ENCODE results near the gene HDAC9. TPM values are rescaled to one million over a fixed set of nuclear protein-coding genes. Genes with fewer than 3 reads are reported as not detected.

The HDAC9 gene
- total RNA-seq, 1 donor from 2014 or later: 27.6 TPM

DNA sequence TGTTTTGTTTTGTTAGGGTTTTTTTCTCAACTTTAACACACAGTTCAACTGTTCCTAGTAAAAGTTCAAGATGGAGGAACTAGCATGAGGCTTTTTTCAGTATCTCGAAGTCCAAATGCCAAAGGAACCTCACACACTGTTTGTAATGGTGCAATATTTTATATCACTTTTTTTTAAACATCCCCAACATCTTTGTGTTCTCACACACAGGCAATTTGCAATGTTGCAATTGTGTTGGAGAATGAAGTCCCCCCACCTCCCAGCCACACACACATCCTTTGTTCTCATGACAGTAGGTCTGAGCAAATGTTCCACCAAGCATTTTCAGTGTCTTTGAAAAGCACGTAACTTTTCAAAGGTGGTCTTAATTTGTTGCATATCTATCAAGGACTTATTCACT is 501.0 kb downstream of the HDAC9 start:
- H2AFZ ChIP-seq (ENCODE audit: low read depth, low read length): no peak overlapping the region
- H3K36me3 Mint-ChIP-seq (ENCODE audit: low read depth, unreplicated experiment): no peaks in the 10 kb centered on the region

GRCh38 chr7:18997477-18998150 is 502.1 kb downstream of the HDAC9 start:
- no peak for FAIRE-seq

More for the DNA sequence above, 501.0 kb downstream of the HDAC9 start:
- peaks cover 8% of the 10 kb centered on the region for H3K4me1 ChIP-seq (ENCODE audit: insufficient read depth, low read length)
- H3K4me3 ChIP-seq (ENCODE audit: insufficient read depth, low read depth, low read length): no peak overlapping the region
- TF ChIP-seq CTCF (IDR thresholded peaks at IDR 0.05; ENCODE audit: insufficient read depth, low read depth, low read length) (no peak), EZH2 (IDR thresholded peaks at IDR 0.05; ENCODE audit: insufficient read depth, low read length) (no peak)
- Mint-ChIP-seq H3K27me3 (ENCODE audit: low read depth, unreplicated experiment) (no peaks in the 10 kb centered on the region), H3K4me1 (ENCODE audit: low read depth, unreplicated experiment) (peaks cover 29% of the 10 kb centered on the region), H3K9me3 (ENCODE audit: unreplicated experiment) (no peaks in the 10 kb centered on the region), H3K4me3 (ENCODE audit: unreplicated experiment) (no peak overlapping the region), H3K27ac (ENCODE audit: unreplicated experiment) (no peak overlapping the region)
- H4K20me1 ChIP-seq (ENCODE audit: insufficient read depth, low read length): no peaks in the 10 kb centered on the region
- no peaks in the 10 kb centered on the region for H3K27me3 ChIP-seq (ENCODE audit: insufficient read depth, low read length)
- H3K79me2 ChIP-seq (ENCODE audit: insufficient read depth, low read length): no peaks in the 10 kb centered on the region
- H3K9ac ChIP-seq (ENCODE audit: low read length): no peak overlapping the region
- no peaks in the 10 kb centered on the region for H3K36me3 ChIP-seq (ENCODE audit: insufficient read depth, low read length)
- DNase-seq (ENCODE audit: low read depth) (no peak), FAIRE-seq (peak; percentile 54)
- H3K27ac ChIP-seq (ENCODE audit: low read depth, low read length): no peak overlapping the region
- no peak overlapping the region for H3K4me2 ChIP-seq (ENCODE audit: low read length)
- no peaks in the 10 kb centered on the region for H3K9me3 ChIP-seq (ENCODE audit: insufficient read depth, low read depth, low read length)

GRCh38 chr7:19000410-19000809 is 504.9 kb downstream of the HDAC9 start:
- H2AFZ ChIP-seq (ENCODE audit: low read depth, low read length): no peak overlapping the region
- Mint-ChIP-seq H3K27ac (ENCODE audit: unreplicated experiment) (no peak overlapping the region), H3K4me3 (ENCODE audit: unreplicated experiment) (no peak overlapping the region), H3K36me3 (ENCODE audit: low read depth, unreplicated experiment) (no peaks in the 10 kb centered on the region), H3K4me1 (ENCODE audit: low read depth, unreplicated experiment) (peaks cover 14% of the 10 kb centered on the region), H3K9me3 (ENCODE audit: unreplicated experiment) (no peaks in the 10 kb centered on the region), H3K27me3 (ENCODE audit: low read depth, unreplicated experiment) (no peaks in the 10 kb centered on the region)
- no peak for FAIRE-seq
- H3K9ac ChIP-seq (ENCODE audit: low read length): no peak overlapping the region
- H3K36me3 ChIP-seq (ENCODE audit: insufficient read depth, low read length): no peaks in the 10 kb centered on the region
- H3K4me2 ChIP-seq (ENCODE audit: low read length): no peak overlapping the region
- H3K4me3 ChIP-seq (ENCODE audit: insufficient read depth, low read depth, low read length): no peak overlapping the region
- DNase-seq (ENCODE audit: low read depth): no peak
- no peaks in the 10 kb centered on the region for H3K9me3 ChIP-seq (ENCODE audit: insufficient read depth, low read depth, low read length)
- no peak overlapping the region for H3K27ac ChIP-seq (ENCODE audit: low read depth, low read length)
- H3K27me3 ChIP-seq (ENCODE audit: insufficient read depth, low read length): no peaks in the 10 kb centered on the region
- H4K20me1 ChIP-seq (ENCODE audit: insufficient read depth, low read length): no peaks in the 10 kb centered on the region
- H3K79me2 ChIP-seq (ENCODE audit: insufficient read depth, low read length): no peaks in the 10 kb centered on the region
- TF ChIP-seq CTCF (IDR thresholded peaks at IDR 0.05; ENCODE audit: insufficient read depth, low read depth, low read length) (no peak), EZH2 (IDR thresholded peaks at IDR 0.05; ENCODE audit: insufficient read depth, low read length) (no peak)
- peaks cover 5% of the 10 kb centered on the region for H3K4me1 ChIP-seq (ENCODE audit: insufficient read depth, low read length)

More at GRCh38 chr7:18997477-18998150, 502.1 kb downstream of the HDAC9 start:
- Histone ChIP-seq H3K4me3 (ENCODE audit: insufficient read depth, low read depth, low read length) (no peak overlapping the region), H3K27ac (ENCODE audit: low read depth, low read length) (no peak overlapping the region), H3K9ac (ENCODE audit: low read length) (no peak overlapping the region), H3K79me2 (ENCODE audit: insufficient read depth, low read length) (no peaks in the 10 kb centered on the region), H3K27me3 (ENCODE audit: insufficient read depth, low read length) (no peaks in the 10 kb centered on the region), H3K4me2 (ENCODE audit: low read length) (no peak overlapping the region), H3K9me3 (ENCODE audit: insufficient read depth, low read depth, low read length) (no peaks in the 10 kb centered on the region), H3K4me1 (ENCODE audit: insufficient read depth, low read length) (peaks cover 8% of the 10 kb centered on the region), H2AFZ (ENCODE audit: low read depth, low read length) (no peak overlapping the region), H3K36me3 (ENCODE audit: insufficient read depth, low read length) (no peaks in the 10 kb centered on the region), H4K20me1 (ENCODE audit: insufficient read depth, low read length) (no peaks in the 10 kb centered on the region)
- H3K27ac Mint-ChIP-seq (ENCODE audit: unreplicated experiment): no peak overlapping the region
- no peaks in the 10 kb centered on the region for H3K27me3 Mint-ChIP-seq (ENCODE audit: low read depth, unreplicated experiment)
- DNase-seq (ENCODE audit: low read depth): no peak
- TF ChIP-seq EZH2 (IDR thresholded peaks at IDR 0.05; ENCODE audit: insufficient read depth, low read length): no peak
- H3K4me1 Mint-ChIP-seq (ENCODE audit: low read depth, unreplicated experiment): peaks cover 29% of the 10 kb centered on the region
- no peaks in the 10 kb centered on the region for H3K36me3 Mint-ChIP-seq (ENCODE audit: low read depth, unreplicated experiment)
- H3K9me3 Mint-ChIP-seq (ENCODE audit: unreplicated experiment): no peaks in the 10 kb centered on the region
- no peak overlapping the region for H3K4me3 Mint-ChIP-seq (ENCODE audit: unreplicated experiment)

Measured in astrocyte (in vitro differentiated cells and primary cell).